GM12865 (cell line): ENCODE data around the gene MAPKBP1.
A peak's percentile ranks its signal among the peaks of the same experiment; 100 is the strongest.

ENCODE experiments used
- DNase-seq: peaks from one replicate; pipeline ENCODE4 v3.0.0; 2010; ENCODE audit warnings: low read depth
- H3K4me3 ChIP-seq: 2 replicates; pipeline ENCODE4 v1.5.1; 2011; ENCODE audit warnings: mild to moderate bottlenecking, low read depth, low read length, control low read depth
- CTCF ChIP-seq: IDR thresholded peaks from 2 replicates; pipeline ENCODE4 v1.5.1; 2011; ENCODE audit warnings: low read length, control low read depth, low read depth, inconsistent platforms; ENCODE audit not compliant: insufficient read depth; ENCODE audit errors: missing control alignments

The MAPKBP1 gene

DNA sequence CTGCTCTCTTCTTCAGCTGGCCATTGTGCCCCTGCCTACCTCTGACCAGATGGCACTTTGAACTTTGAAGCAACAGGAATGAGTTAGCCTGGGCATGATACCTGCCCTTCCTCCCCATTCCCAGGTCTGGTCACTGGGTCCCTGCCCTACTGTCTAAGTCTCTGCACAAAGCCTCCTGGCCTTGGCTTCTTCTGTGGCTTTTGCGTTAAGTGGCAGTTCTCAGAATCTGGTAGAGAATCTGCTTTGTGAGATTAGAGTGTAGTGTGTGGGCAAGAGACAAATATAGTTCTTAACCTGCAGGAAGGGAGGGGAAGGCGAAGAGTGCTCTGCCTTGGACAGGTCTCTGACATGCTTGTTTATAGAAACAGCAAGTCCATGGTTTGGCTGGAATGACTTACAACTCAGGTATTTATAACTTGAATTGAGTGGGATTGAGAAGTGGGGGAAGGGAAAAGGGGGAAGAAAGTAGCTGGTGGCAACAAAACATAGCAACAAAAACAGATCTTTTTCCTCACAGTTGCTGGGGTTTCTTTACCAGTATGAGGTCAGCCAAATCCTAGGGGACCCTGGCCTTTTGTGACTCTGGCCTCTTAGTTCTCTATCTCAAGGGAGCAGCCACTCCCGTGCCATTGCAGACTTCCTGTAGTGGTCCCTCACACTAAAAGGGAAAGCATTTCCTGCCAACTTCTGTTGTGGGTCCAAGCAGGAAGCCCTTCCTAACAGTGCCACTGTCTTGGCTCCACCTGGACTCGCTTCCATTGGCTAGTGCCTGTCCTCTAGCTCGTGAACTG, 16.7 kb downstream of the MAPKBP1 start:
- no peak overlapping the region for H3K4me3 ChIP-seq
- DNase-seq: peak; percentile 32
- TF ChIP-seq CTCF: no peak

DNA sequence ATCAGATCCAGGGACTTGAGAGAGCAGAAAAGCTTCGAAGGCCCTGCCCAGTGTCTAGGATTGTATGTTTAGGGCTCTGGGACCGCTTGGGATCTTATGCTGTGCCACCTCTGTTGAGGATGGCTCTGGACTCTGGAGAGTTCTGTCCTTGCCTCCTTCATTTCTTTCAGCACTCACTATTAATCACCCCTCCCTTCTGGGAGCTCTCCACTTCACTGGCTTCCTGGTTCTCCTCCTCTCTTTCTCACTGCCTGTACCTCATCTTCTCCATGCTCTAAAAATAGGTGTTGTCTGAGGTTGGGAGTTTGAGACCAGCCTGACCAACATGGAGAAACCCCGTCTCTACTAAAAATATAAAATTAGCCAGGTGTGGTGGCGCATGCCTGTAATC, 17.3 kb downstream of the MAPKBP1 start:
- TF ChIP-seq CTCF: no peak
- no peak for DNase-seq
- H3K4me3 ChIP-seq: no peak overlapping the region

GRCh38 chr15:41792000-41792637, 17.8 kb downstream of the MAPKBP1 start:
- no peak for TF ChIP-seq CTCF
- DNase-seq: no peak
- no peak overlapping the region for H3K4me3 ChIP-seq

DNA sequence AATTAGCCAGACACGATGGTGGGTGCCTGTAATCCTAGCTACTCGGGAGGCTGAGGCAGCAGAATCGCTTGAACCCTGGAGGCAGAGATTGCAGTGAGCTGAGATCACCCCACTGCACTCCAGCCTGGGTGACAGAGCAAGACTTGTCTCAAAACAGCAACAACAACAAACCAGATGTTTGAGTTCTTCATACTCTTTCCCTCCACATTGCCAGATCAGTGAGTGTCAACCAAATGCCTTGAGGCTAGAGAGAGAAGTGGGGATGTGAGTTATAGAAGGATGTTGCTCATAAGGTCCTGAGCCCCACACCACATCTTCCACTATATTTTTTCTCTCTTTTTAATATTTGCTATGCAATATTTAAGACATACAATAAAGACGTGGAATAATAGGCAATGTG, 19.8 kb downstream of the MAPKBP1 start:
- no peak for DNase-seq
- no peak for TF ChIP-seq CTCF
- H3K4me3 ChIP-seq: no peak overlapping the region

DNA sequence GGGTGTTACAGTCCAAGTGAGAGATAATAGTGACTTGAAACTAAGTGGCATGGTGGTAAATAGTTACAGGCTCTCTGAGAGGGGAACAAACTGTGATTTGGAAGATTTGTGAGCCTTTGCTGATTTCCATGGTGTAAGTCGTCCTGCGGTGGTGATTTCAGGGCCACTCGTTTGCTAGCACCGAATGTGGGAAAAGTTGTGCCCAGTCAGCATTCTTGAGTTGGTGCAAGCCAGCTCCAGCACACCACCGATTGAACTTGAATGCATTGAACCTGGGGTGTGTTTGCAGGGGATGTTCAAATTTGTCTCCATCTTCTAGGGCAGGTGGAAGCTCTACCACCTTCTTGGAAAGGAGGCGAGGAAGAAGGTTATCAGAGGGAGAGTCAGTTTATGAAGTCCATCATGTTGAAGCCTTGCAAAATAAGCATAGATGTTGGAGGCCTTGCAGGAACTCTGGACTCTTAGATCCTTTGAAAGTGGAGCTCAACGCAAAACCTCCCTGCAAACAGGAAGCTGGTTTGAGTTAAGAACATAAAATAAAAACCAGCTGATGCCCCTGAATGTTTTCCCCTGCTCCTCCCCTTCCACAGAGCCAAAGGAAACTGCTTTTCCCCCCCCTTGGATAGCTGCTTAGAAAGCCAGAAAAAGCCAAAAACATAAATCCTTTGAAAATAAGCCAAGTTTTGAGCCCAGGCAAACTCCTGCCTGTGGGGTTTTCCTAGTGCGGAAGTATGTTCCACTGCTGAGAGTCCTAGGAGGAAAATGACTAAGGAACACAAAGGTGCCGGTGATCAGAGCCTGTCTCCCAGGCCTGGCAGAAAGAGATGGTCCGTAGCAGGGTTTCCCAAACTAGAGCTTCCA, 21.9 kb downstream of the MAPKBP1 start:
- no peak for TF ChIP-seq CTCF
- no peak overlapping the region for H3K4me3 ChIP-seq
- DNase-seq: no peak

DNA sequence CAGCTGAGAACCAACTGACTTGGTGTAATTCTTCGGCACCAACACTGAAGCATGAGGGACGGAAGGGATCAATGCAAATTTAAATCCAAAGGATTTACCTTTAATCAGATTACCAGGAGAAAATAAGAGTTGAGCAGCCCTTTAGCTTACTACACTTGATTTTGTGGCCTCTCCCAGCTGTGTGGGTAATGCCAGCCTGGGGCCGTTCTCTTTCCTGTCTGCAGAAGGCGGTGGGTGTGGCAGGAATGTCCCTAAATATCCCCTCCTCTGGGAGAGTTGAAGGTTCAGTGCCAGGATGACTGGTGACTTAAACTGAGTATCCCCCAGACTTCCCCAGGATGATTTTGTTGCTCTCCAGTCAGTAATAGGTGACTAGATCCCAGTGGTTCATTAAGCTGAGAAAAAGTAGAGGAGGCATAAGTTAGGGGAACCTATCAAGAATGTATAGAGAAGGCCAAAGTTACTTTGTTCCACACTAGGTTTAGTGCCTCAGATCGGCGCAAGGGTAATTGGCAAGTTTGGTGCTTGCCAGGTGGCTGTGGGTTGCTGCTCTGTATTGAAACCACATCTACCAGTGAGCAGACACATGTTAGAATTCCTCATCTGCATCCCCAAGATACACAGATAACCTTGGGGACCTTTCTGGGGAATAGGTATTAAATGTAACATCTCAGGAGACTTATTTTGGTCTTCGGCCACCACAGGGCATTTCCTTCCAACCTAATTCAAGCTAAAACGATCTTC, 23.1 kb downstream of the MAPKBP1 start:
- TF ChIP-seq CTCF: no peak
- peak; percentile 47 for DNase-seq
- no peak overlapping the region for H3K4me3 ChIP-seq
